Left colon (tissue), 2 donors: ENCODE data around the gene MAPK14. TPM values are rescaled to one million over a fixed set of nuclear protein-coding genes. Genes with fewer than 3 reads are reported as not detected.
"Not testable (repeated sequence)": the region's sequence is repeated elsewhere in the genome, so short reads cannot be mapped to it uniquely, and the experiment has no call there.

Source experiments
- ATAC-seq: fragments of 200-7000 bp; cut with Tn5 transposase; one replicate; pipeline ENCODE4 v1.9.1; 2020; ENCODE audit warnings: mild to moderate bottlenecking, moderate library complexity
- DNase-seq, 2 donors: peaks; one replicate each; pipeline ENCODE4 v3.0.0-alpha.2; 2020
- intact Hi-C, 2 donors: fragments of 100-400 bp; cut with DNase I in 1 of 2; cut with micrococcal nuclease in 1 of 2; formaldehyde crosslinking; loops; one replicate each; pipeline versions ENCODE4 v1.11.2 to v1.14.0; 2022; cut with DNase I, micrococcal nuclease
- total RNA-seq, 2 donors: library from RNA; stranded (reverse); fragmentation: NEBNext Ultra II Directional; extraction: Animal tissue kit (Norgen Biotek cat#: 25700); gene quantifications; one replicate each; pipeline ENCODE4 v1.2.1, GENCODE V29; 2021
- donor health status: DM: no; HTN: no; CAD: no.
- donor health status: DM: yes; HTN: yes; CAD: no.

The MAPK14 gene
- total RNA-seq, 2 donors from 2014 or later: 60.0 to 69.8 TPM

DNA sequence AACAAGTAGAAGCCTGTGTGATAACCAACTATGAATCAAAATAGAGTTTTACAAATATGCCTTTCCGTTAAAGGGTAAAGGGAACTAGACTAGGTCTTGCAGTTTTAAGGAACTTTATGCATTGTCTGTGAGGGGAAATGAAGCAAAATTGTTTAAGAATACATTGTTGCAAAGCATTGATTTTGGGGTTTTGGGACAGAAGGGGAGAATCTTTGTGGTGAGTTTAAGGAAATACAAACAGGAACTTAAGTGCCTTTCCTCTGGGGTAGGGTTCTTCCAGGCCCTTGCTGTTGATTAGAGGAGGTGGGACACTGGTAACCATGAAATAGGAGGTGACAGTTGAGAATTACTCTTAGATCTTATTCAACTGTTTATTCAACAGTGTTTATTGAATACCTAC is 4.7 kb downstream of the MAPK14 start:
- intact Hi-C loops: no loop called here
- no peak for ATAC-seq
- DNase-seq: no peak

DNA sequence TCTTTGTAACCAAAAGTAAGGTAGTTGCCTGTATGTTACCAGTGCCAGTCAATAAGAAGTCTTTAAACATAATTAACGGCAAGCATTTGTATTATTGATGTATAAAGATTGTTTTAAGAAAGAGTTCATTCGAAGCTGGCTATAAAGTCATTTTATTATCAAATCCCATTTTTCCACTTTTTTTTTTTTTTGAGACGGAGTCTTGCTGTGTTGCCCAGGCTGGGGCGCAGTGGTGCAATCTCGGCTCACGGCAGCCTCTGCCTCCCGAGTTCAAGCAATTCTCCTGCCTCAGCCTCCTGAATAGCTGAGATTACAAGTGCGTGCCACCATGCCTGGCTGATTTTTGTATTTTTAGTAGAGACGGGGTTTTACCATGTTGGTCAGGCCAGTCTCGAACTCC is 5.5 kb downstream of the MAPK14 start:
- DNase-seq, intact Hi-C loops, ATAC-seq: not testable (repeated sequence)

DNA sequence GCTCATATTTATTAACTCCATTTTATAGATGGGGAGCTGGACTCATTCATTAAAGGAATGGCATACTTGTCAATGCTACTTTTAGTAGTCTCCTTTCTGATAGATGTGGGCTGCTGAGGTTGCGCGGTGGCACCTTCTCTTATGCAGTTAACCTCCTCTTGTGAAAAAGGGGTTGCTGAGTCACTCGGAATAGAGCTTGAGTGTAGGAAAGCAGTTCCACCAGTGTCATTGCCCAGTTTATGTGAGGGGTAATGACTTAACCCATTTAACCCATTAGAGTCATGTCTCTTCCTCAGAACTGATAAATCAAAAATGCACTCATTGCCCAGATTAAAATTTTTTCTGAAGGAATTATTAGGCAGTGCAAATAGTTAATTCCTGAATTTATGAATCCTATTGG is 6.3 kb downstream of the MAPK14 start:
- DNase-seq: no peak
- intact Hi-C loops: no loop called here
- ATAC-seq: no peak

DNA sequence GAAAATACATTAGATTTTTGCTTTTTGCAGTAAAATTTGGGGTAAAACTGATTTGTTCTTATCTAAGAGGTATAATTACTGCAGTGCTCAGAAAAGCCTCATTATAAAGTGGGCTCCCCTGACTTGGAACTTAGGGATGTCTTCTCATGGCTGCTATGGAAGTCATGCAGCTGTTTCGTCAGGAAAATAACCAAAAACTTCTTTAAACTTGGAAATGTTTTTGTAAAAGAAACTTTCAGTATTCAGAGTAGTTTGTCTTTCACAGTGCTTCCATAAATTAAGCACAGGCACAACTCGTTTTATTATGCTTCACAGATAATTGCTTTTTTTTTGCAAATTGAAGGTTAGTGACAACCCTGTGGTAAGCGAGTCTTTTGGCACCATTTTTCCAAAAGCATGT is 6.8 kb downstream of the MAPK14 start:
- intact Hi-C loops: no loop called here
- no peak for DNase-seq
- ATAC-seq: no peak

DNA sequence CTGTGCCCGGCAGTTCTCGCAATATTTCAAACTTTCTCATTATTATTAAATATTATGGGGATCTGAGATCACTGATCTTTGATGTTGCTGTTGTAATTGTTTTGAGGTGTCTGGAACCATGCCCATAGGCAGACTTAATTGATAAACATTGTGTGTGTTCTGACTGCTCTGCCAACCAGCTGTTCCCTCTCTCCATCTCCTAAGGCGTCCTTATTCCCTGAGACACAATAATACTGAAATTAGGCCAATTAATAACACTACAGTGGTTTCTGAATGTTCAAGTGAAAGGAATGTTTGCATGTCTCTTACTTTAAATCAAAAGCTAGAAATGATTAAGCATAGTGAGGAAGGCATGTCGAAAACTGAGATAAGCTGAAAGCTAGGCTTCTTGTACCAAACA is 7.6 kb downstream of the MAPK14 start:
- DNase-seq: no peak
- no peak for ATAC-seq
- intact Hi-C loops: no loop called here

DNA sequence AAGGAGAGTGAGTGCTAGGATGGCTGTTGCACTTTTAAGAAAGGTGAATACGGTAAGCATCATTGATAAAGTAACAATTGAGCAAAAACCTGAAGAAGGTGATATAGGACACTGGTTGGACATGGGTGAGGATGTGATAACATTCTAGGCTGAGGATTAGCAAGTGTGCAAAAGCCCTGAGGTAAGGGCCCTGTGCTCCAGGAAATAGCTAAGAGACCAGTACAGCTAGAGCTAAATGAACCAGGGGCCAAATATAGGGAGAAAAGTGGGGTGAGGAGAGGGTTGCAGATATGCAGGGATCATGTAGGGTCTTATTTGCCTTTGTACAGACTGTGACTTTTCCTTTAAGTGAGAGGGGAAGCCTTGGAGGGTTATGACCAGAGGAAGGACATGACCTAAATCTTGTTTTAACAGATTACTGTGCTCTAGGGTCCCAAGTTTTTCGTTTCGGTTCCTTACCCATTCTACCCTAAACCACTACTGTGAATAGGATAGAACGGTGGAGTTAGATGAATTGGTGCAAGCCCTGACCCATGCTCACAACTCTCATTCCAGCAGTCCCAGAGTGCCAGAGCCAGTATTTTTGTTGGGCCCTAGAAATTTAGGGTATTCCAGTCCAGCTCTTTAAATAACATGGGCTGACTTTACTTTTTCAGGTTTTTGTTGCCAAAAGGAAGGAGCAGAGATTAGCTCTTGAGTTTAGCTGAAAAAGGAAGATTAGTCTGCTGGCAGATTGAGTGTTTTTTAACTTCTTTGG is 10.7 kb downstream of the MAPK14 start:
- no peak for DNase-seq
- intact Hi-C loops: no loop called here
- no peak for ATAC-seq

DNA sequence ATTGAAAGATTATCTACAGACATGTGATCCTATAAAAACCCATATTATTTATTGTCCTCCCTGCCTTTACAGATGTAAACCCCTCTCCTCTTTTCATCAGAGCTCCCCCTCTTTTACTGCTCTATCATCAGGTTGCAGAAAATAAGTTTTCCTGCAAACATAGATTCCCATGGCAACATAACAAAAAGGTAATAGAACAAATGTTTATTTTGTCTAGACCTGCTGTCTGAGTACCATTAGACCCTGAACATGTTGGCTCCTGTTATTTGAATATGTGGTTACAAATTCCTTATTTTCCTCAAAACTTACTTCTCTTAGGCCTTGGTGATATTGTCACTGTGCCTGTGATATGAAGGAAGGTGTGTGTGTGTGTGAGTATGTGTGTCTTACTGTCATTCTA is 11.5 kb downstream of the MAPK14 start:
- intact Hi-C loops: no loop called here
- ATAC-seq: no peak
- no peak for DNase-seq

DNA sequence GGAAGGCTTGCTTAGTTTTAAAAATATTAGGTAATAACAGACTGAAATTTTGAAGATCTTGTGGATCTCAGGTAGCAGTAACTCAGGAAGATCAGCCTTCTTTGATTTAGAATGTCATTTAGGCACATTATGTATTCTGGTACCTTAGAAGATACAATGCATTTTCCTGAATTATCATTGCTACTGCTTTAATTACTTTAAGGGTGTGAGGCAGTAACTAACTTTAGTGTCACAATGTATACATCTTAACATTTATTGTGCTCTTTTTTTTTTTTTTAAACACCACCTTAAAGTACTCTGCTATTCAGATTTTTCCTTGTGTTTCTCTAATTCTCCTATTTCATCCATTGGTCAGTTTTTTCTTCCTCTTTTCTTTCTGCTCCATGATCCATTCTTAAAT is 13.3 kb downstream of the MAPK14 start:
- DNase-seq: no peak
- intact Hi-C loops: no loop called here
- peak; percentile 77 for ATAC-seq

DNA sequence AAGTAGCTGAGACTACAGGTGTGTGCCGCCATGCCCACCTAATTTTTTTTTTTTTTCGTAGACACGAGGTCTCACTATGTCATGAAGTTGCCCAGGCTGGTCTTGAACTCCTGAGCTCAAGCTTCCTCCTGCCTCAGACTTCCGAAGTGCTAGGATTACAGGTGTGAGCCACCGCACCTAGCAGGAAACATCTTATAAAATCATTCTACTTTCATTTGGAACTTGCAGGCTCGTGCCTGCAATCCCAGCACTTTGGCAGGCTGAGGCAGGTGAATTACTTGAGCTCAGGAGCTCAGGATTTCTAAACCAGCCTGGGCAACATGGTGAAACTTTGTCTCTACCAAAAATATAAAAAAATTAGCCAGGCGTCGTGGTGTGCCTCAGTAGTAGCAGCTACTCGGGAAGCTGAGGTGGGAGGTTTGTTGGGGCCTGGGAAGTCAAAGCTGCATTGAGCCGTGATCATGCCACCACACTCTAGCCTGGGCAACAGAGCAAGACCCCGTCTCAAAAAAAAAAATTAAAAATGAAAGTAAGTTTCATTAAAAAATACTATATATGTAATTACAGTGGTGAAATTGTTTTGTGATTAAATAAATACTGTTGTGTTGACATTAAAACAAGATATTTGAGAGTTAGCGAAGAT is 15.1 kb downstream of the MAPK14 start:
- ATAC-seq: peak; percentile 49
- intact Hi-C loops: no loop called here

DNA sequence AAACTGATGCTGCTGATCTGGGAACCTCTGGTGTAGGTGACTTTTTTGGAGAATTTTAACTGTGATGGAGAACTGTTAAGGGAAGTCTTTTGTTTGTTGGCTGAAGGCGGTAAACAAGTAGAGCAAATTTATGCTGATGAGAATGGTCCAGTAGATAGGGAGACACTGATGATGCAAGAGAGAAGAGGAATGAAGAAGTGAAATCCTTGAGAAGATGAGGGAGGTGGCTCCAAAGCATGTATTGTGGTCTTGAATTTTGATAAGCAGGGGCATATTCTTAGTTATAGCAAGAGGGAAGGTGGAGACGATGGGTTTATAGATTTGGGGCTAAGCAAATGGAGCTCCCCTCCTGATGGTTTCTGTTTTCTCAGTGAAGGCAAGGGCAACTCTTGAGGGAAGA is 22.0 kb downstream of the MAPK14 start:
- ATAC-seq (no peak), DNase-seq (no peak)
- intact Hi-C loops: no loop called here

More for the DNA sequence above, 15.1 kb downstream of the MAPK14 start:
- DNase-seq: no peak

DNA sequence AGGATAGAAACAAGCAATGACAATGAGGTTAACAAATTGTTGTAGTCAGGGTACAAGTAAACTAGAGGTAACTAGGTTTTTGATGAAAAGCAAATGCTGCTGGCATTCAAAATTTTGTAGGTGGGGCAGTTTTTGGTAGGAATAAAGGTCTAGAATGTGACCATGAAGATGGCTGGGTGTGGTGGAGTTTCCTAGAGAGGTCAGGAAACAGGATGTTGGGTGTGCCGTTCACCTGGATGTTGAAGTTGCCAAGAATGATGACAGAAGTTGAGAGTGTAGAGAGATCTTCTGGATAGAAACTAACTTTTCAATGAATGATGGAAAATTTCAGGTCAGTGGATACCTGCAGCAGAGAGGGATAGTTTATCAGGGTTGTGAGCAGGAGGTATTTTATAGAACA is 22.7 kb downstream of the MAPK14 start:
- no peak for DNase-seq
- peak; percentile 84 for ATAC-seq
- intact Hi-C loops: no loop called here

DNA sequence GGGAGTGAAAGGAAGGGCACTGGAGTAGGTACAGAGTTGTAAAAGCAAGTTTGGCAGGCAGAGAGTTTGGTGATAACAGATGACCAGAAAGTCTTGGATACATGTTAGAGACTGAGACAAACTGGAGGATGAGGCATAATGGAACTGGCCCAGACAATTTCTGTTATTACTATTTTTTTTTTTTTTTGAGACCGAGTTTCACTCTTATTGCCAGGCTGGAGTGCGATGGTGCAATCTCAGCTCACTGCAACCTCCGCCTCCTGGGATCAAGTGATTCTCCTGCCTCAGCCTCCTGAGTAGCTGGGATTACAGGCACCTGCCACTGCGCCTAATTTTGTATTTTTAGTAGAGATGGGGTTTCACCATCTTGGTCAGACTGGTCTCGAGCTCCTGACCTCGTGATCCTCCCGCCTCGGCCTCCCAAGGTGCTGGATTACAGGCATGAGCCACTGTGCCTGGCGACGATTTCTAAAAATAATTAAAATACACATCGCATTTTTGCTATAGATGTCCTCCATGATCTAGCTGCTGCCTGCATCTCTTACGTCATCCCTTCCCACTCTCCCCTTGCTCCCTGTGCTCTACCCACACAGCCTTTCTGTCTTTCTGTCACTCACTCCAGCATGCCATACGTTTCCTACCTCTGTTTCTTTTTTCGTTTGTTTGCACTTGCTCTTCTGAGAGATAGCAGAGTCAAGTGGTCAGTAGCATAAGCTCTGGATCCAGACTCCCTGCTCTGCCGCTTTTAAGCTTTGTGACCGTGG is 23.5 kb downstream of the MAPK14 start:
- ATAC-seq: no peak
- intact Hi-C loops: no loop called here
- no peak for DNase-seq

DNA sequence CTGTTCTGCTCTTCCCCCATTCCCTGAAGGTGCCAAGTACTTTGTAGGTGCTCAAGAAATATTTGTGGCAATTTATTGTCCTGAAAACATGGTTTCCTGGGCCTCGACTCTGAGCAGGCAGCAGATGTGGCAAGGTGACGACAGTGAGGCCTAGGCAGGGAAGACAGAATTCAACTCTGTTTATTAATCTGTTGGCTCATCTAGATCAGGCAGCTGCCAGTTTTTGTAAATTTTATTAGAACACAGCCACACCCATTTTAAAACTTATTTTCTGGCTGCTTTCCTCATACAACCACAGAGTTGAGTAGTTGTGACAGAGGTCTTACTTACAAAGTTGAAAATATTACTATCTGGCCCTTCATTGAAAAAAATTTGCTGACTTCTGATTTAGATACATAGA is 24.5 kb downstream of the MAPK14 start:
- DNase-seq (no peak), ATAC-seq (no peak)
- intact Hi-C loops: no loop called here

DNA sequence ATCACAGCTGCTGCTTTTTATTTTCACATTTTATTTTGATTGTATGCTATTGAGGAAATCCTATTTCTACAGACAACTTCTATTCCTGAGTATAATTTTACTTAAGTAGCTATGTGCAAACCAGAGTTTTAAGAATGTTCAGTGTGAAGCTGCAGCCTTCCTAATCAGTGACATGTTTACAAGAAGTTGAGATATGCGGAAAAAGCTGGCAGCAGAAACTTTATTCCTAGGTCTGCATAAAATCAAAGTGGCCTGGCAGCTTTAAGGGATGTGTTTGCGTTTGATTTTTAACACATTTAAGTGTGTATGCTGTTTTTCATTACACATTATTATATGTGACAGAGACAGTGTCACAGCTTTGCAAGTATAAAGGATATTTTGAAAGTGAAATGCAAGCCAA is 26.3 kb downstream of the MAPK14 start:
- no peak for ATAC-seq
- intact Hi-C loops: no loop called here
- no peak for DNase-seq

DNA sequence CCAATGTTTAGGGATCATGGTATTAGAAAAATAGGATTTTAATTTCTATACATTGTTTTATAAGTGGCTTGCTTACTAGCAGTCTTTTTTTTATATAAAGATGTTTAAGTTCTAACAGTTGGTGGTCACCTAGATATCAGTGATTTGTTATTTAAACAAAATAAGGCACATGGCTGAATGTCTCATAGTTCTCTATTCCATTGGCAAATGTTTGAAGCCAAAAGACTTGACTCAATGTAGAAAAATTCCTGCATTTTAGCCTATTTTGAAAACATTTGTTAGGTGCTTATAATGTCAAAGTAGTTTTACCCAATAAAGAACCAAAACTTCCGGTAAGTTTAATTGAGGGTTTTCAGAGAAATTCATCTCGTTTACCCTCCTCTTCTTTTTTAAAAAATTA is 26.8 kb downstream of the MAPK14 start:
- intact Hi-C loops: no loop called here
- ATAC-seq (no peak), DNase-seq (no peak)

DNA sequence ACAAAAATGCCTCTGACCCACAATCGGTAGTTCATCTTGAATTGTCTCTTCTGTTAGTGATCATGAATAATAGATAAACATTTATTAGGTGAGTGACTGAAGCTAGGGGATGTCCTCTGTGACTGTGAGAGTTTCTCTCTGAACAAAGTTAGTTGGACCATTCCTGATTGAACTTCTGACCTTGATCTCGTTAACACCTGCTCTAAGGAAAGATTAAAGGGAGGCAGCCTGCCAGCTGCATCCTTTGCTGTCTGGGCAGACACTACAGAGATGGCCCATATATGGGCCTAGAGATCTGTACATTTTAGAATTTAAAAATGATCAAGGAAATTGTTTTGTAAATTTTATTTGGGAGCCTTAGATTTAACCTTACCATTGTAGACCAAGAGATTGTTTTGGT is 27.3 kb downstream of the MAPK14 start:
- DNase-seq: no peak
- peak; percentile 42 for ATAC-seq
- intact Hi-C loops: no loop called here

DNA sequence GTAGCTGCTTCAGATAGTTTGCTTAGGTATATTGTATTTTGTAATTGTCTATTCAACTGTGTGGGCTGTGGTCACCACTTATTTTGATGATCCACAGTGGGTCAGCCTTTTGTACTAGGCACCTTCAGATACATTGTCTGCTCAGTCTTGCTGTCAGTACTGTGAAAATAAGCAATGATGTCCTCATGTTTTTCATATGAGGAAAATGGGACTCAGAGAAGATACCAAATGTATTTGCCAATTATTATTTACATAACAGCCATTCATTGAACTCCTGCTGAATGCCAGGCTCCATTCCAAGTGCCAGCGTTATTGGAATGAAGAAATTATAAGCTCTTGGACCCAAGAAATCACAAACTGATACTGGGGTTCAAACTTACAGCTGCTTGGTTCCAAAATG is 28.6 kb downstream of the MAPK14 start:
- intact Hi-C loops: no loop called here
- ATAC-seq (no peak), DNase-seq (no peak)

DNA sequence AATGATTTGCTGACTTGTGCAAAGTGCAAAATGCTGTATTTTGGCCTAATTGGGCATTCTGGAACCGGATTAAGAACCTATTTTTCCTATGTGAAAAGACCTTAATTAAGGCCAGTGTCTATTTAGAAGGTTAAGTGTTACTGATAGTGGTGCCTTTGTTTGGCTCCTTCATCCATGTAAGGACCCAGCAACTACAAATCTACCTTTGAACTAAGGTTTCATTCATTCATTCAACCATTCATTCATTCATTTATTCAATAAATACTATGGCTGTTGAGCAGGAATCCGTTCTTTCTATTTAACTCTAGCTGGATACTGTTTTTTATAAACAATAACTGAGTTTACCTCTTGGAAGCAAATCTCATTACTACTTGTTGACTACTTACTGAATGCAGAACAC is 33.6 kb downstream of the MAPK14 start:
- DNase-seq (no peak), ATAC-seq (no peak)
- intact Hi-C loops: no loop called here

DNA sequence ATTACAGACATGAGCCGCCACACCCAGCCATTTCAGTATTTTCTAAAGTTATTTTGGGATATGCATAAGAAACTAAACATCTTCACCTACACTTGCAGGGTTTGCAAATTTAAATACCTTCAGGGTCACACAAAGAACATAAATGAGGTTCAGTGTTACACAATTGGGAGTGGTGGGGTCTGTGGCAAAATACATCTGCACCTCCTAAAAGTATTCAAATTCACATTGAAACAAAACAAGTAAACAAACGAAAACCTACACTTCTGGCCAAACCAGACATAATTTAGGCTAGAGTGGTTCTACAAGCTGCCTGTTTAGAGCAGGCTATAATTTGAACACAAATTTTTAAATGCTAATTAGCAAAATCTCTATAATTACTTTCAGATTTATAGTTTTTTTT is 34.6 kb downstream of the MAPK14 start:
- DNase-seq (no peak), ATAC-seq (no peak)
- intact Hi-C loops: no loop called here
